ENCODE data around the gene CMIP. TPM values are rescaled to one million over a fixed set of nuclear protein-coding genes. Genes with fewer than 3 reads are reported as not detected.

The CMIP gene
- polyA plus RNA-seq, 1 experiment = 2.7 TPM

DNA sequence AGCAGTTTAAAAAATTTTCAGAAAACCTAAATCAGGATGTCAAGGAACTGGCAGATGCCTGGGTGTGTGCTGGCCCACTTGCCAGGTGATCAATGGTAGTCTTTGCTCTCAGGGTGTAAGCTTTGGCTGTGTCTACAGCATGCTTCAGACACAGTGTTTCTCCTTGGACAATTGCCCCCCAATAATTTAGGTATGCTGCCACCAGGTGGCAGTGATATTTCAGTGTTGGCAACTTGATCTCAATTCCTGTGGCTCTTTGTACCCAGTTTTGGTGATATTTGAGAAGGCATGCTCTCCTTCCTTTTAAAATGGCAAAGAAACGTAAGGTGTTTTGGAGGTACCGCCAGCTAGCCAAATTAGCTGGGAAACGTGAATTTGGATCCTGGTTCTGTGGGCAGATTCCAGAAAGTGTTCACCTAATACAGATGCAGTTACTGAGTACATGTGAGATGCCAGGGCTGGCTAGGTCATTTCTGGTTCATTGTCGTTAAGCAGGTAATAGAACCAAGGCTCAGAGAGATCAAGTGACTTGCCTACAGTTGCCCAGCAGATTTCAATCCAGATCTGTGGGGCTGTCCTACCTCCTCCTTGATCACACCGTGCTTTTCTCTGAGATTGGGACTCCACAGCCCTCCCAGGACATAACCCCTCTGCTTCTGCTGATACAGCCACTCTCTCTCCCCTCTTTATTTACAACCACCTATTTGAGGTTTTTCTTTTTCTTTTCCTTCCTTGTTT lies 178.9 kb downstream of the CMIP start:
- DNase-seq (ENCODE audit: low read depth, low spot score) = no peak
- POLR2A ChIA-PET = no interaction called here
- Histone ChIP-seq H3K4me3 (ENCODE audit: low read depth, low read length) (no peak overlapping the region), H3K27ac (ENCODE audit: low read depth, low read length) (no peak overlapping the region), H3K27me3 (ENCODE audit: control insufficient read depth, insufficient read depth, low read length) (no peaks in the 10 kb centered on the region), H3K9me3 (ENCODE audit: control insufficient read depth, insufficient read depth, low read length) (no peaks in the 10 kb centered on the region; the same call in 1 of the 2 replicates)
- CTCF ChIA-PET = interaction anchor here (0.6 to 3.9 kb wide), 11 partner anchors 73 to 482 kb away, joined by 3 to 20 read pairs (median 5); no protein-coding TSS in a partner anchor
- TF ChIP-seq, protein P1, sequence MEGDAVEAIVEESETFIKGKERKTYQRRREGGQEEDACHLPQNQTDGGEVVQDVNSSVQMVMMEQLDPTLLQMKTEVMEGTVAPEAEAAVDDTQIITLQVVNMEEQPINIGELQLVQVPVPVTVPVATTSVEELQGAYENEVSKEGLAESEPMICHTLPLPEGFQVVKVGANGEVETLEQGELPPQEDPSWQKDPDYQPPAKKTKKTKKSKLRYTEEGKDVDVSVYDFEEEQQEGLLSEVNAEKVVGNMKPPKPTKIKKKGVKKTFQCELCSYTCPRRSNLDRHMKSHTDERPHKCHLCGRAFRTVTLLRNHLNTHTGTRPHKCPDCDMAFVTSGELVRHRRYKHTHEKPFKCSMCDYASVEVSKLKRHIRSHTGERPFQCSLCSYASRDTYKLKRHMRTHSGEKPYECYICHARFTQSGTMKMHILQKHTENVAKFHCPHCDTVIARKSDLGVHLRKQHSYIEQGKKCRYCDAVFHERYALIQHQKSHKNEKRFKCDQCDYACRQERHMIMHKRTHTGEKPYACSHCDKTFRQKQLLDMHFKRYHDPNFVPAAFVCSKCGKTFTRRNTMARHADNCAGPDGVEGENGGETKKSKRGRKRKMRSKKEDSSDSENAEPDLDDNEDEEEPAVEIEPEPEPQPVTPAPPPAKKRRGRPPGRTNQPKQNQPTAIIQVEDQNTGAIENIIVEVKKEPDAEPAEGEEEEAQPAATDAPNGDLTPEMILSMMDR (IDR thresholded peaks at IDR 0.05; ENCODE audit: low read depth, low read length) = peak; percentile 64

DNA sequence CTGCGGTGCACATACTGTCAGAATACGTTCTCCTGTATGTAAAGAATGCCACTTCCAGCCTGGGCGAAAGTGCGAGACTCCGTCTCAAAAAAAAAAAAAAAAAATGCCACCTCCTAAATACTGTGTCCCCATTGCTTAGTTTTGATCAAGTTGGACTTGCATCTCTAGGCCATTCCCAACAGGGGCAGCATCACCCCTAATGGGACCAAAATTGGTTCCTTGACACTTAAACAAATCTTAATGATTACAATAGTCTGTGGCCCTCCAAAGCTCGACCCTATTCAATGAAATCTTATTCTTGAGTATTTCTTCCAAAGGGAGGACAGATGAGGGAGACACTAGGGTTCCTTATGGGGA lies 179.8 kb downstream of the CMIP start:
- Histone ChIP-seq H3K27me3 (ENCODE audit: control insufficient read depth, insufficient read depth, low read length) (no peaks in the 10 kb centered on the region), H3K27ac (ENCODE audit: low read depth, low read length) (no peak overlapping the region), H3K9me3 (ENCODE audit: control insufficient read depth, insufficient read depth, low read length) (no peaks in the 10 kb centered on the region), H3K4me3 (ENCODE audit: low read depth, low read length) (no peak overlapping the region)
- ChIA-PET POLR2A (no interaction called here), CTCF (interaction anchor here (0.7 to 3.6 kb wide), 4 partner anchors 79 to 183 kb away, joined by 3 to 20 read pairs (median 5); no protein-coding TSS in a partner anchor)
- DNase-seq (ENCODE audit: low read depth, low spot score) = no peak
- TF ChIP-seq, protein P1 (IDR thresholded peaks at IDR 0.05; ENCODE audit: low read depth, low read length) = no peak

DNA sequence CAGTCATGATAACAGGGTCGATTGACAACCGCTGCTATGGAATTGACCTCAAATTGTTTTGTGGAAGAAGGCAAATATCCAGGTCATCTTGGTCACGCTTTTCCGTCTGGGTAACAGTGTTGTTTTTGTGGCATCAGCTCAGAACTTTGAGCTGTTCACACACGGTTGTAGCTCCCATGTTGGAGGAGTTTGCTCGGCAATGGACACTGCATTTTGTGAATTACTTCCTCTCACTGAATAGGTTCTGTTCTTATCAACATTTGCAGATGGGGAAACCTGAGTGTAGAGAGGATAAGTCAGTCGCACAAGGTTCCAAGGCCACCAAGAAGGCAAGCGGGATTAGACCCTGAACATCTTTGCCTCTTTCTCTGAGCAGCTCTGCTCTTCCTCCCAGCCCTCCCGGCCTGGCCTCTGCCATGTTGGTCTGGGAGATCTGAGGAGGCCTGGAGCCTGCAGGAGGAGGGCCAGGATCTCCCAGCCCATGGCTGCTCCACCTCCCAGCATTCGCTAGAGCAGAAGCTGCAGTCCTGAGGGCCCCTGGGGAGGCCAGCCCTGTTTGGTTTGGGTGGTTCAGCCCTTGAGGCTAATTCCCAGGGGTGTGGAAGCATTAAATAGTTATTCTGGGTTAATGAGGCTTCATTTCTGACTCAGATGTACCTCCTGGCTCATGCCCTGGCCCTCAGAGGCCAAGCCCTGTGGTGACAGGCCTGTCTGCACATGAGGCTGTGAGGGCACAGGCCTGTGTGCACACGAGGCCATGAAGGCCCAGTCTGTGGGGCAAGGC lies 180.3 kb downstream of the CMIP start:
- ChIA-PET CTCF (interaction anchor here (1.2 to 2.2 kb wide), 2 partner anchors 111 to 184 kb away, joined by 5 read pairs; no protein-coding TSS in a partner anchor), POLR2A (no interaction called here)
- no peak for DNase-seq (ENCODE audit: low read depth, low spot score)
- Histone ChIP-seq H3K27ac (ENCODE audit: low read depth, low read length) (no peak overlapping the region), H3K4me3 (ENCODE audit: low read depth, low read length) (no peak overlapping the region), H3K27me3 (ENCODE audit: control insufficient read depth, insufficient read depth, low read length) (no peaks in the 10 kb centered on the region), H3K9me3 (ENCODE audit: control insufficient read depth, insufficient read depth, low read length) (no peaks in the 10 kb centered on the region)
- TF ChIP-seq, protein P1 (IDR thresholded peaks at IDR 0.05; ENCODE audit: low read depth, low read length) = no peak

DNA sequence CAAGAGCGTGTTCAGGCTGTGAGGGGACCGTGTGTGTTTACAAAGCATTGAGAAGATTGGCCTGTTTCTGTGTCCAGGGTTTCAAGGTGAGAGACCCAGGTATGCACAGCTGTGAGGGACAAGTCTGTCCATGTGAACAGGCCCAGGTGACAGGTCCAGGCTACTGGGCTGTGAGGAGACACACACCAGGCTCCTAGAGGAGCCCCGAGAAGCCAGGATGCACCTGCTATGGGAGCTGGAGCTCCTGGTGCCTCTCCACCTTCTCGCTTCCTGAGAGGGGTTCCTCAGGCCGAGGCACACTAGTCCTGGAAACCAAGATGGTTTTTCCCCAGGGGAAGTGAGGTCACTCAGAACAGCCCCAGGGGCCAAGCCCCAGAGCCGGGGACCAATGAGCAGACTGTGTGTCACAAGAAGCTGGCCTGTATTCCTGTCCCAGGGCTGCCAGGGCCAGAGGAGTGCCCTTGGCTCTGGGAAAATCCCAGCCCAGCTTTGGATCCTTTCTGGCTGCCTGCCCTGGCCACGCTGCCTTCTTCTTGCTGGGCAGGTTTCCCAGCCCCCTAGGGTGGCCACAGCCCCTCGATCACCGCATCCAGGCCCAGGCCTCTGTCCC lies 181.0 kb downstream of the CMIP start:
- POLR2A ChIA-PET = no interaction called here
- Histone ChIP-seq H3K27ac (ENCODE audit: low read depth, low read length) (no peak overlapping the region), H3K4me3 (ENCODE audit: low read depth, low read length) (no peak overlapping the region), H3K27me3 (ENCODE audit: control insufficient read depth, insufficient read depth, low read length) (no peaks in the 10 kb centered on the region), H3K9me3 (ENCODE audit: control insufficient read depth, insufficient read depth, low read length) (no peaks in the 10 kb centered on the region)
- TF ChIP-seq, protein P1 (IDR thresholded peaks at IDR 0.05; ENCODE audit: low read depth, low read length) = no peak
- no peak for DNase-seq (ENCODE audit: low read depth, low spot score)
- CTCF ChIA-PET = no interaction called here
